Left hindlimb (tissue), 1 donor: ENCODE measurements around the gene AK9.
"Not testable (repeated sequence)": the region's sequence is repeated elsewhere in the genome, so short reads cannot be mapped to it uniquely, and the experiment has no call there.

Experiments
- DNase-seq: peaks from one replicate; pipeline ENCODE4 v3.0.0-alpha.2; 2018

AK9 gene

DNA sequence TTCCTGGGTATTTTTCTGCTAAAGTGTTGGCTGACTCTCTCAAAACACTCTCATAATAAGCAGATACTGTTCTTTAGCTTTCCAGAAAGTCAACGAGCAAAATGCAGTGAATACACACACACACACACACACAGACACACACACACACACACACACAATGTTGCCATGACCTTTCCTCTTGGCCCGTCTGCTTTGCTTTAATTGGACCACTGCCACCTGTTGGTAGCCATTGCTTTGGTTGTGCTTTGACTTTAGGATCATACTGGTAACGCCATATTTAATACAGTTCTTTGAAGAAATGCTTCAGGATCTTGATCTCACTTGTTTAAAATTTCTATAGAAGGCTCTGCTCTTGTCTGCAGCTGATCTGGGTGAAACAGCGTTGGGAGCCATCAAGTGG lies 4.5 kb upstream of the AK9 start:
- no peak for DNase-seq

GRCh38 chr6:109693111-109693510 lies 2.1 kb upstream of the AK9 start:
- no peak for DNase-seq

DNA sequence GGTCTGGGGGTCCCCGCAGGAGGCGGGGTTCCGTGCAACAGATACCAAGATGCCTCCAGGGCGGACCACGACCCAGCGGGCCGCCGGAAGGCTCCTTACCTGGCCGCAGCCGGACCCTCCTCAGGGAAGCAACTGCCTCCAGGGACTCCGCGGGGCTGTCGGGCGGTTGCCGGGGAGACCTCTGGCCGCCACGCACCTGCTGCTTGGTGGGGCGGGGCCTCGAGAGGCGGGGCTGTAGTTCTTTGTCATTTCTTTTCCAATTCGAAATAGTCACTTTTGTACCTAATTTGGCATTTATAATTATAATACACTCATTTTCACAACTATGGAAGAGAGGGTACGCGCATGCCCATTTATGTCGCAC lies 647 bp downstream of the AK9 start:
- peak; percentile 56 for DNase-seq

DNA sequence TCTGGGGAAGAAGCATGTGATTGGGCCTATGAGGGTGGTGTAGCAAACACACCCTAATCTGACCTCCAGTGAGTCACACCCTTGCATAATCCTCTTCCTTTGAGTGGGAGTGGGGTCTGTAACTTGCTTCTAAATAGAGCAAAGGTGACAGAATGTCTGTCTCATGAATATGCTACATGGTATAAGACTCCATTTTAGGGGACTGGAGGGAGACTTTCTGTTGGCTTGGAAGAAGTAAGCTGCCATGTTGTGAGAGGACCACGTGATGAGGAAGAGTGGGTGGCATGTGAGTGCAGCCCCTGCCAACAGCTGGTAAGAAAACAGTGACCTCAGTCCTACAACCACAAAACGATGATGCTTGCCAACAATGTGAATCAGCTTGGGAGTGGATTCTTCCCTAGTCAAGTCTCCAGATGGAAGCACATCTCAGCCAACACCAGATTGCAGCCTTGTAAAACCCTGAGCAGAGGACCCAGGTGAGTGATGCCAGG lies 3.7 kb downstream of the AK9 start:
- no peak for DNase-seq

- DNase-seq: no peak
Observed at GRCh38 chr6:109686566-109687265, 4.3 kb downstream of the AK9 start.

GRCh38 chr6:109678661-109679505 lies 12.1 kb downstream of the AK9 start:
- DNase-seq: not testable (repeated sequence)

- DNase-seq: no peak
Observed at GRCh38 chr6:109678240-109678639, 12.8 kb downstream of the AK9 start.

- DNase-seq: no peak
Observed at GRCh38 chr6:109676724-109677123, 14.3 kb downstream of the AK9 start.

- no peak for DNase-seq
Observed at GRCh38 chr6:109672839-109673238, 18.2 kb downstream of the AK9 start.

DNA sequence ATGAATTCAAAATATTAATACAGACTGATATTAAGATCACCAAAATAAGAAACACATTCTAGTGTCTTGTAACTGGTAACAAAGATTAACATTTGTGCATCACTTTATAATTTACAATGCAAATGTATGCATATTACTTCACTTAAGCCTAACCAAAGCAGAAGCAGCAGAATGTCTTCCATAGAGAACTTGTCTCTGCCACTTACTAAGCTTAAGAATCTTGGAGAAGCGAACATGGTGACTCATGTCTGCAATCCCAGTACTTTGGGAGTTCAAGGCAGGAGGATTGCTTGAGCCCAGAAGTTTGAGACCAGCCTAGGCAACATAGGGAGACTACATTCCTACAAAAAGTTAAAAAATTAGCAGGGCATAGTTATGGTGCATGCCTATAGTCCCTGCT lies 18.8 kb downstream of the AK9 start:
- DNase-seq: no peak

DNA sequence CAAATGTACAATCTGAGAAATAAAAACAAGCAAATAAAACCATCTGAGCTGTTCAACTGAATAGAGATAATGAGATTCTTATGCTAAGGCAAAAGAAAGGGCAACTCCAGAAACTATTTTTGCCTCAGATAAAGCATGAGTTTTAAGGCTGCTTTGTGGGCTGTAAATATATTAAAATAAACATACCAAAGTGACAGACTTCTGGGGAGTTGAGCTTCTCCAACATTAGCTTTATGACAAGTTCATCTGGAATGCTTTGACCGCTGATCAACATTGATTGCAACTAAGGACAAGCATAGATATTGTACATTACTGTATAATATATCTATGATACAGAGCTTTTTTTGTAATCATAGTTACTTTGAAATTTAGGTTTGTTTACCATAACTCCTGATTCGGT lies 19.3 kb downstream of the AK9 start:
- DNase-seq: no peak

- DNase-seq: no peak
Observed at GRCh38 chr6:109669811-109670210, 21.2 kb downstream of the AK9 start.

GRCh38 chr6:109662192-109662591 lies 28.8 kb downstream of the AK9 start:
- DNase-seq: no peak

- no peak for DNase-seq
Observed at GRCh38 chr6:109660526-109661320, 30.3 kb downstream of the AK9 start.

DNA sequence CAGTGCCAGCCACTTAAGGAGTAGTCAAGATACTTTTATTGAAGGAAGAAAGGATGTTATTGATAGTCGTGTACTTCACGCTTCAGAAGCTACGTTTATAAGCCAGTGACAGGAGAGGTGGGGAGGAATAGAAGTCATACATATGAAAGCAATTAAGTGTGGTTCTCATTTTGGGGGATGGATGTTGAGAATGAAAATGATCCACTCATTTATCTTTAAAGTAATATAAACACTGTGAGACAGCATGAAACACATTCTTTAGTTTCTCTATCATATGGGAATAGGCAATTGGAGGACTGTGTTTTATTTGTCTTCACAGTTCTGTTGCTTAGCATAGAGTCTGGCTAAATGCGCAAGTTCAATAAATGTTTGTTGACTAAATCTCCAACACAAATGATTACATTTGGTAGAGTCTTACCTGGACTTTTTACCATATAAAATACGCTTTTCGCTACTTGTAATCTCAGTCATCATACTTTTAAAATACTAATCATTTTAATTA lies 35.2 kb downstream of the AK9 start:
- no peak for DNase-seq

DNA sequence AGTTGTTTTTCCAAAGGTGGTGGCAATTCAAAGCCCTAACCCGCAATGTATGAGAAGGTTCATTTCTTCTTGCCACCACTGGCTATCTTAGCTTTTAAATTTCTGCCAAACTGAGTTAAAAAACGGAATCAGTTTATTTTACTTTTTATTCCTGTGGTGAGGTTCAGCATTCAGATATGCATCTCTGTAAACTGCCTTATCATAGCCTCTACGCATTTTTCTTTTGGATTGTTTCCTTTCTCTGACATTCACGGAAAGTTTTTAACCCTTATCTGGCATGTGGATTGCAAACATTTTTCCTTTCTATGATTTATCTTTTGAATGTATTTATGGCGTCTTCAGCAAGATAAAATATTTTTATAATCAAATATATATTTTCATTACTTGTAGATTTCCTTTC lies 37.7 kb downstream of the AK9 start:
- DNase-seq: no peak

- no peak for DNase-seq
Observed at GRCh38 chr6:109644131-109644530, 46.9 kb downstream of the AK9 start.

DNA sequence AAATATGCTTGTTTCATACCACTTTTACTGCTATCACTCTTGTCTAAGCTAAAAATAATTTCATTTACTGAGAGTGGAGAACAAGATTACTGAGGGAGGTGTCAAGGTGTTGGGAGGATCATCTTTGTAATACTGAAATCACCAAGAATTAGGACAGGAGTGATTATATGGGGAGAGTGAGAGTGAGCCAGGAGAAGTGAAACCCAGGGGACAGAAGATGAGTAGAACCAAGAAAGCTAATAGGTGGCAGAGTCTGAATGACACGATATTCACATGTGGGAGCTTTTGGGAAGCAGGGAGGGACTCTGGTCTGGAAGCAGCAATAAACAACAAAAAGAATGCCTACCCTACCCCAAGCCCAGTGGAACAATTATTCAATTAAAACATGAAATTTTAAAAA lies 58.6 kb downstream of the AK9 start:
- DNase-seq: no peak

DNA sequence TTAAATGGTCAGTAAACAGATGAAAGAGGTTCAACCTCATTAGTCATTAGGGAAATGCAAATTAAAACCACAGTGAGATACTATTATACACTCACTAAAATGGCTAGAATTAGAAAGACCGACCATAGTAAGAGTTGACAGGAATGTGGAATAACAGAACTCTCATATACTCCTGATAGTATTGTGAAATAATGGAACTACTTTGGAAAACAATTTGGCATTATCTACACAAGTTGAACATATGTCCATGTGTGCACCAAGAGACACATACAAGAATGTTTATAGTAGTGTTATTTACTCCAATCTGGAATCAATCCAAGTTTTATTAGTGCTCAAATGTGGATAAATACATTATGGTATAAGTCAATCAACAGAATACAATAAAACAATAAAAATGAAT lies 59.6 kb downstream of the AK9 start:
- DNase-seq: no peak

- DNase-seq: no peak
Observed at GRCh38 chr6:109628158-109629000, 62.6 kb downstream of the AK9 start.

DNA sequence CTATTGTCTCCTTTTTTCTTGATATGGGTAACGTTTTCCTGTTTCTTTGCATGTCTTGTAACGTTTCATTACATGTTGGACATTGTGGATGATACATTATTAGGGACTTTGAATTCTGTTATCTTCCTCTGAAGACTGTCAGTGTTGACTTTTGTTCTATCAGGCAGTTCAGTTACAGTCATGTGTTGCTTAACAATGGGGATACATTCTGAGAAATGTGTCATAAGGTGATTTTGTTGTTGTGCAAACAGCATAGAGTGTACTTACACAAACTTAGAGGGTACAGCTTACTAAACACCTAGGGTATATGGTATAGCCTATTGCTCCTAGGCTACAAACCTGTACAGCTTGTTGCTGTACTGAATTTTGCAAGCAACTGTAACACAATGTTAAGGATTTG lies 64.7 kb downstream of the AK9 start:
- no peak for DNase-seq

- DNase-seq: no peak
Observed at GRCh38 chr6:109625199-109625598, 65.8 kb downstream of the AK9 start.
